HG03521 (cell line): ENCODE results near the gene RPP30.
"Not testable (repeated sequence)": the region's sequence is repeated elsewhere in the genome, so short reads cannot be mapped to it uniquely, and the experiment has no call there.

Source experiments
- ATAC-seq: cut with Tn5 transposase; IDR thresholded peaks from one replicate; pipeline ENCODE4 v1.9.1; 2021; ENCODE audit warnings: mild to moderate bottlenecking, moderate library complexity; ENCODE audit not compliant: unreplicated experiment

Gene RPP30

DNA sequence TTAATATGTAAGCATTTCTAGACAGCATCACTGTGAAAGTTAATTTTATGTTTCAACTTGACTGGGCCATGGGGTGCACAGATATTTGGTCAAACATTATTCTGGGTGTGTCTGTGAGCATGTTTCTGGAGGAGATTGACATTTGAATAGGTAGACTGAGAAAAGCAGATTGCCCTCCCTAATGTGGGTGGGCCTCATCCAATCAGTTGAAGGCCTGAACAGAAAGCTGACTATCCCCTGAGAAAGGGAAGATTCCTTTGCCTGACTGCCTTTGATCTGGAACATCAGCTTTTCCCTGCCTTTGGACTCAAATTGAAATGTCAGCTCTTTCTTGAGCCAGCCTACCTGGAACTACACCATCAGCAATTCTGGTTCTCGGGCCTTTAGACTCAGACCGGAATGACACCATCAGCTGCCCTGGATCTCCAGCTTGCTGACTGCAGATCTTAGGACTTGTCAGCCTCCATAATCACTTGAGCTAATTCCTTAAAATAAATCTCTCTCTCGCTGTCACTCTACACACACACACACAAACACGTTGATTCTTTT, 5.7 kb upstream of the RPP30 start:
- no peak for ATAC-seq

- ATAC-seq, result peak; percentile 55
These were observed 452 bp upstream of the RPP30 start for GRCh38 chr10:90871279-90871765.

DNA sequence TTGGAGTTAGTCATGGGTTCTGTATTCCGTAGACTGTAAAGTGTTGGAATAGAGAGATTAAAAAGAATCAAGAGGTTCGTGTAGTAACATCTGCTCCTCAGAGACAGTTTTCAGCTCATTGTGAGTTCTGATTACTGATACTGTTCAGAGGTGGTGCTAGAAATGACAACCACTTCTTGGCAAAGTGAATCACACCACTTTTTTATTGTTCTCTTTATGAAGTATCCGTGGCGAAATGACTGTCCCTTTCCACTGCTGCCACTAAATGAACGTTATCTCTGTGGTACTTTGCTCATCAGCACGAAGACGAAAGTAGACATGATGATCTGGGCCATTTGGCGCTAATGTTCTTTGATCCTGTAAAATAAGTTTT, 860 bp downstream of the RPP30 start:
- ATAC-seq, result no peak

DNA sequence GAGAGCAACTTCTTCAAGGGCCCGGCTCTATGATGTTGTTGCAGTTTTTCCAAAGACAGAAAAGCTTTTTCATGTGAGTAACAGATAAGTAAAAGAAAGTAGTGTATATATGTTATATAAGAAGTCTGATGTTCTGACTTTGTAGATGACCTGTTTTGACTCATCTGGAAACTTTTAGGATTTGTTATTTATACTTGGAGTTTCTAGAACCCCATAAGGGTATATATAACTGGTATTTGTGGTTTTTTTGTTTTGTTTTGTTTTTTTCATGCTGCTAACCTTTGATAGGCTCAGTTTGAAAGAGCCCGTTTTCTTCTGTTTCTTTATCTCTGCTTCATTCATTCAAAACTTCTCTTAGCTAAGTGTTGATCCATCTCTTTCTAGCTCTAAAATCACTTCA, 7.3 kb downstream of the RPP30 start:
- no peak for ATAC-seq

DNA sequence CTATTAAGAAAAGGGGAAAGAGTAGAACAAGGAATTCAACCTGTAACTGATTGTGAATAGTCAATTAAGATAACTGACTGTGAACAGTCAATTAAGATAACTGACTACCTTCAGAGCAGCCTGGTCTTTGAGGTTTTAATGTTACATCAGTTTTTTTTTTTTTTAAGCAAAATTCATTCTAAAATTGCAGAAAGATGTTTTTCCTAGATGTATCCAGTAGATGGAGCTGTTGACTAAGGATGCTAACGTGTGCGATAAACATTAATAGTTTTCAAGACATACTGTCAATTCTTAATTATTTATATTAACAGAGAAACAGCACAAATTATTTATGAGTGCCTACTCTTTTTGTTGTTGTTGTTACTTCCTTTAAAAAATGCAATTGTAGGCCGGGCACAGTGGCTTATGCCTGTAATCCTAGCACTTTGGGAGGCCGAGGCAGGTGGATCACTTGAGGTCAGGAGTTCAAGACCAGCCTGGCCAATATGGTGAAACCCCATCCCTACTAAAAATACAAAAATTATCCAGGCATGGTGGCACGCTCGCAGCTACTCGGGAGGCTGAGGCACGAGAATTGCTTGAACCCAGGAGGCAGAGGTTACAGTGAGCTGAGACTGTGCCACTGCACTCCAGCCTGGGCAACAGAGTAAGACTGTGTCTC, 8.4 kb downstream of the RPP30 start:
- not testable (repeated sequence) for ATAC-seq

DNA sequence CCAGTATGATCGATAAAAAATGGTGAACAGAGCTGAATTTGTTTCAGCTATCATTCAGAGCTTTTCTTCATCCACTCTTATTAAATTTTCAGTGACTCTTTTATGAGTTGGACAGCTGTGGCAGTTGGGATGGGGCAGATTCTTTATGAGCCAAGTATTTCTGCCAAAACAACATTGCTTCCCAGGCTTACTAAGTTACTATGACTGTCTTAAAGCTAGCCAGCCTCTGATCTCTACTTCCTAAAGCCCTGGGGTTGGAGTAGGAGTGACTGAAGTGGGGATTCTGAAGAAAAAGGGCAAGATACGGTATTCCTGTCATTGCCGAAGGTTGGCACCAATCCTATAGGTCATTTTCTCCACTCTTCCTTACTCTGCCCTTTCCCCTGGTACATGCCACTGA, 12.7 kb downstream of the RPP30 start:
- no peak for ATAC-seq

DNA sequence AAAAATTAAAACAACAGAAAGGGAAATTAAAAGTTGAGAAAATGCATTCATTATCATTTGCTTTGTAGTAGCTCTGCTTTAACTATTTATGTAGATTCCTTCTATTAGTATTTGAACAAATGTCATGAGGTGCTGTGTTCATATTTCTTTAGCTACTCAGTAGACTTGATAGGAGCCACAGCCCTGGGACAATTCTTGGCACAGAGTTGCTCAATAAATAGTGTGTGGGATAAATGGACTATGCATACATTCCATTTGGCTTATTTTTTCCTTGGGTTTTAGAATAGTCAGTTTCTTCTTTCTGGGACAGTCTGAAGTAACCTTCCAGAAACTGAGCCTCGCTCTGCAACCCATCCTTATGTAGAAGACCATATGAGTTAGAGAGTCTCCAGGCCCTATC, 13.4 kb downstream of the RPP30 start:
- no peak for ATAC-seq

DNA sequence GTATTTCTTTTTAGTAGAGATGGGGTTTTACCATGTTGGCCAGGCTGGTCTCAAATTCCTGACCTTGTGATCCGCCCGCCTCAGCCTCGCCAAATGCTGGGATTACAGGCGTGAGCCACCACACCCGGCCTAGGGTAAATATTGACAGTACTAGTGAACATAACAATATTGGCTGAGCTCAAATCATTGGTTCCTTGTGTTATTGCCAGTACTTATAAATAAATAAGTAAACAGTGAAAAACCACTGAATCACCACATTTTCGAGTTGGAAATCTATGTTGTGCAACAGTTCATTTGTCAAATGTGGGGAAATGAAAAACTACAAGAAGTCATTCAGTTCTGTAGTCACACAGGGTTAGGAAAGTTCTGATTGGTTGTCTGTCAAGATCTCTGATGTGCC, 15.8 kb downstream of the RPP30 start:
- ATAC-seq, result no peak

GRCh38 chr10:90888387-90888786, 16.6 kb downstream of the RPP30 start:
- no peak for ATAC-seq

DNA sequence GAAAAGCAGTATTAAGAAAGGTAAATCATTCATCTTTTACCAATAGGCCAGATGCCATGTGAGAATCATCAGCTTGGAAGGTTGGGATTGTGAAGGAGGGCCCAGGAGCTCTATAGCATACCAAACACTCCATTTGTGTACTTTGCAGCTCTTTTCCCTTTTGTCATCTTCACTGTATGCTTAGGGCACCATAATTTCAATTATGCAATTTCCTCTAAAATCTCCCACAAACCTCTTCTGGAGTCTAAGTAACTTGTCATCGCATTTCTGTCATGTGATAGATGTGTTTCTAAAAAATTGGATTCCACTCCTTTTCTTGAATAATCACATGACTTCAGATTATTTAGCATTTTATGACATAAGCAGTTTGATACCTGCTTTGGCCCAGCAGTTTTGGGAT, 17.9 kb downstream of the RPP30 start:
- no peak for ATAC-seq

DNA sequence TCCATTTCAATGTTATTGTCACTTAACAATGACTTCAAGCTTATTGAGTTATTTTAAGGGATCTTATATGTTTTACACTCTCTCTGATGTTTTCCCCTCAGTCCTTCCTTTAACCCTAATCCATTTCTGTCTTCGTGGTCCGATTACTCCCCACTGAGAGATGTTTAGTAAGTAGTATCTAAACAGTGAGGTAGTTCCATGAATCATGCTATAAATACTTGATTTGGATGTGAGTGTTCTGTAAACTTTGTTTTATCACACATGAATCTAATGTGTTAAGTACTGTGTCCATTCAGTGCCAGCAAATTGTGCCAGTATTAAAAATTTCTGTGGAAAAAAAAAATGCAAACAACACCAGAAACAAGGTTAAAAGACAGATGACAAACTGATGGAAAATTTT, 18.6 kb downstream of the RPP30 start:
- ATAC-seq, result no peak

GRCh38 chr10:90893190-90893589, 21.4 kb downstream of the RPP30 start:
- no peak for ATAC-seq

DNA sequence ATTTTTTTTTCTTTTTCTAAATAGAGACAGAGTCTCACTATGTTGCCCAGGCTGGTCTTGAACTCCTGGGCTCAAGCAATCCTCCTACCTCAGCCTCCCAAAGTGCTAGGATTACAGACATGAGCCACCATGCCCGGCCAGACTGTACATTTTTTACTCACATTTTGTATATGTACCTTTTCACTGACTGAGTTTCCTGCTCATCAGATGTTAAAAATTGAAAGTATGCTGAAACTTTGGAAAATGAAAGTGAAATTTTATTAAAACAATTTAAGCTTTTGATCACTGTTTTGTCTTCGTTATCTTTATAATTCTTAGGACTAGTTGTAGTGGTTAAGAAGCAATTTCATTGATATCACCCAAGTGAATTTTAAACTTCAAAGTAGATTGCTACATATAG, 25.1 kb downstream of the RPP30 start:
- ATAC-seq, result not testable (repeated sequence)

DNA sequence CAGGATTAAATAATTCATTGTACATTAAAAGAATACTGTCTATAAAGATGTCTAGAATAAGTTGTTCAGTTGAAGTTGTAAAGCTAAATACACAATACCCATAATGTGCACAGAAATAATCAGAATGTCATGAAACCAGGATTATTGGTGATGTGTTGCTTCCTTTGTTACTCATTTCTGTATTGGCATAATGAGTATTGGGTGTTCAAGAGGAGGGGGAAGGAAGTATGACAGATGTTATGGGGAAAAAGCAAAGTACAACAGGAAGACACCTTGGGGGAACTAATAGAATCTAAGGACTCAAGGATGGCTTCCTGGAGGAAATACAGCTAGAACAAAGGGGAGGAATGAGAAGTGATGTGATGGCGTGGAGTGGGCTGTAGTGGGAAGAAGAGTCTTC, 34.2 kb downstream of the RPP30 start:
- no peak for ATAC-seq

- ATAC-seq, result no peak
These were observed 34.8 kb downstream of the RPP30 start for GRCh38 chr10:90906596-90906995.

DNA sequence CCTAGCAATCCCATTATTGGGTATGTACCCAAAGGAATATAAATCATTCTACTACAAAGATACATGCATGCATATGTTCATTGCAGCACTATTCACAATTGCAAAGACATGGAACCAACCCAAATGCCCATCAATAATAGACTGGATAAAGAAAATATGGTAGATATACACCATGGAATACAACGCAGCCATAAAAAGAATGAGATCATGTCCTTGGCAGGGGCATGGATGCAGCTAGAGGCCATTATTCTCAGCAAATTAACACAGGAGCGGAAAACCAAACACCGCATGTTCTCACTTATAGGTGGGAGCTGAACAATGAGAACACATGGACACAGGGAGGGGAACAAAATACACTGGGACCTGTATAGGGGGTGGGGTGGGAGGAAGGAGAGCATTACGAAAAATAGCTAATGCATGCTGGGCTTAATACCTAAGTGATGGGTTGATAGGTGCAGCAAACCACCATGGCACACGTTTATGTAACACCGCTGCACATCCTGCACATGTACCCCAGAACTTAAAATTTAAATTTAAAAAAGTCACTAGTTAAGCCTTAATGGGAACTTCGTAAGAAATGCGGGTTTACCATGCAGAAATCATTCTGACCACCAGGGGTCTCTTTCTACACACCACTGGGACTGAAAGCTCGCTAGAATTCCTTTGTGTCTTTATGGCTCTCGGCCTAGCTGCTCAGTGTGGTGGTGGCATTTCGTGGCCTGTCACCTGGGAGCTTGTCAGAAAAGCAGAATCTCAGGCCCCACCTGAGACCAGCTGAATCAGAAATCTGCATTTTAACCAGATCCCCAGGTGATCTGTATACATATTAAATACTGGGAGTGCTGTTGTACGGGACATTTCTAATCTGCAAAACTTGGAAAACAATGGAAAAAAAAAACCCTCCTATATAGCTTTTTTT, 39.6 kb downstream of the RPP30 start:
- ATAC-seq, result peak; percentile 69

DNA sequence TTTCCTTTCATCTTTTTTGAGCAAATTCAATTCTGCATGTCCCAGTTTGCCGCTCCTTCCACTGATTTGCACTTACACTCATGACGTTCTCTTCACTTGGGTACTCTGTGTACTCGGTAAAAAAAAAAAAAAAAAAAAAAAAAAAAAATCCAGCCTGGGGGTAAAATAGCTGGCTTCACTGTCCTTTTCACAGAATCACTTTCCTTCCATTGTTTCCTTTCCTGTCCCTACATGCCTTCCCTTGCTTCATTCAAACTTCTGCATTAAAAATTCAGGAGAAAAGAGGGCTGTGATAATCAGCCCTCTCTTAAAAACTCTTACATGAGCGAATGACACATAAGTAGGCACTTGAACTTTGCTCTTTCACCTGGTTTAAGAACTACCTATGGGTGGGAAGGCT, 40.4 kb downstream of the RPP30 start:
- ATAC-seq, result no peak

DNA sequence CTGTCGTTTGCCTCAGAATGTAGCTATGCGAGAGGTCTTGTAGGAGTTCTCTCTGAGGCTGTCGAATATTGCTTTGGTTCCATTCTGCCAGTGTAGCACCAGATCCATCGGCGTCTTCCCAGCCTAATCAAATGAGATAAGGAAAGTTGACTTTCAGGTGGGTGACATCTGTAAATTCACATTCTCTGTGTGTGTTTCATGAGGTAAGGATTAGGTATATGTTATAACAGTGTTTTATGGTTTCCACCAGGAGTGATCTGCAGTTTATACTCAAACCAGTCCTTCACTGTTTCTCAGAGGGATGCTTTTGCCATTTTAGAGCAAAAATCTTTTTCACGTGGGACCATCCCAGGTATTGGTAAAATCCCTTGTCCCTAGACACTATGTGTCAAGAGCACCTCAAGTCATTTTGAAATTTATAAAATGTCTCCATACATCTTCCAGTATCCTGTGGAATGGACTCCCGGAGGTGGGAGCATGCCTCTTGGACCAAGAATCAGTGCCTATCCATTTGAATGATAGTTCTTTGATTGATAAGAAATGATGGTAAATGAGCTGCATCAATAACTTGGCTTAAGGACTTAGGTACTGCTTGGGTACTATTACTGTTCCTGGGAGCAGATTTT, 41.2 kb downstream of the RPP30 start:
- no peak for ATAC-seq

- no peak for ATAC-seq
These were observed 42.1 kb downstream of the RPP30 start for GRCh38 chr10:90913774-90914420.

GRCh38 chr10:90914992-90915765, 43.4 kb downstream of the RPP30 start:
- ATAC-seq, result no peak
